Mammary epithelial cell (primary cell): Measurements from ENCODE around the gene PIGU.

Experiments
- CTCF ChIP-seq, 2 donors: IDR thresholded peaks in 1 of 2; conservative IDR thresholded peaks in 1 of 2; 2 replicates each; pipeline ENCODE4 v1.5.1; 2011 to 2012; ENCODE audit warnings: inconsistent platforms in 2 of 2, low read length in 2 of 2, mild to moderate bottlenecking in 2 of 2, control low read depth in 1 of 2, low read depth in 1 of 2; ENCODE audit not compliant: insufficient read depth in 1 of 2; ENCODE audit errors: extremely low read depth in 1 of 2
- EZH2 ChIP-seq: IDR thresholded peaks from 2 replicates; pipeline ENCODE4 v1.6.1; 2012; ENCODE audit warnings: low read length, inconsistent platforms, borderline replicate concordance

DNA sequence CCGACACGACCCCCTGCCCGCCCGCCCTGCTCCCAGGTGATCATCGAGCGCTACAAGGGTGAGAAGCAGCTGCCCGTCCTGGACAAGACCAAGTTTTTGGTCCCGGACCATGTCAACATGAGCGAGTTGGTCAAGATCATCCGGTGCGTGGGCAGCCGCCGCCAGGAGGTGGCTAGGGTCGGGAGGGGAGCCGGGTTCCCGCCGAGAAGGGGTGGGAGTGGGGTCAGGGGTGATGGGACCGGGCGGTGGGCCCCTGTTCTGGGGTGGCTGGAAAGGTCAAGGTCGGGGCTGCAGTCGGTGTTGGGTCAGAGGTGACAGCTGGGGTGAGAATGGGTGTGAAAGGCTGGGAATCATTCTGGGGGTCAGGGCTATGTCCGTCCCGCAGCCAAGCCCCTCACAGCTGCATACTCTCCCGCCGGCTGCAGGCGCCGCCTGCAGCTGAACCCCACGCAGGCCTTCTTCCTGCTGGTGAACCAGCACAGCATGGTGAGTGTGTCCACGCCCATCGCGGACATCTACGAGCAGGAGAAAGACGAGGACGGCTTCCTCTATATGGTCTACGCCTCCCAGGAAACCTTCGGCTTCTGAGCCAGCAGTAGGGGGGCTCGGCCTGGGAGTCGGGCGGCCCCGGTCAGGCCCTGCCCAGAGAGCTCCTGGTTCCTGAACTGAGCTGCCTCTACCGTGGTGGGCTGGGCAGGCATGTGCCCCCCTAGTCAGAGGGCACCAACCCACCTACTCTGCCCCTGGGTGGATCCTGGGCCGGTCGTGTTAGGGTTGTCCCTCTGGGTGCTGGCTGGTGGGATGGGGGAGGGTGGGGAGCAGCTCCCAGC is 117.4 kb downstream of the PIGU start:
- TF ChIP-seq CTCF (conservative IDR thresholded peaks at IDR 0.05 in 1 of 2, IDR thresholded peaks at IDR 0.05 in 1 of 2; ENCODE audit: extremely low read depth in 1 of 2, insufficient read depth in 1 of 2, low read depth in 1 of 2, low read length in 2 of 2) (no peak), EZH2 (no peak)
